GM21423 (cell line): ENCODE data around the gene PNPT1.

Experiments
- ATAC-seq: cut with Tn5 transposase; IDR thresholded peaks from one replicate; pipeline ENCODE4 v1.9.1; 2021; ENCODE audit warnings: mild to moderate bottlenecking, moderate library complexity; ENCODE audit not compliant: unreplicated experiment

PNPT1 gene

GRCh38 chr2:55672630-55673029 lies 21.0 kb downstream of the PNPT1 start:
- no peak for ATAC-seq

GRCh38 chr2:55668956-55669355 lies 24.7 kb downstream of the PNPT1 start:
- no peak for ATAC-seq

GRCh38 chr2:55653255-55653654 lies 40.4 kb downstream of the PNPT1 start:
- no peak for ATAC-seq

GRCh38 chr2:55649211-55649610 lies 44.4 kb downstream of the PNPT1 start:
- ATAC-seq: no peak

- no peak for ATAC-seq
Observed at GRCh38 chr2:55636831-55637230, 56.8 kb downstream of the PNPT1 start.

- no peak for ATAC-seq
Observed at GRCh38 chr2:55628931-55629330, 64.7 kb downstream of the PNPT1 start.

- ATAC-seq: no peak
Observed at GRCh38 chr2:55627915-55628314, 65.7 kb downstream of the PNPT1 start.

GRCh38 chr2:55621802-55622201 lies 71.8 kb downstream of the PNPT1 start:
- ATAC-seq: no peak

- no peak for ATAC-seq
Observed at GRCh38 chr2:55620123-55620779, 73.4 kb downstream of the PNPT1 start.

GRCh38 chr2:55618275-55619055 lies 75.2 kb downstream of the PNPT1 start:
- ATAC-seq: peak; percentile 35

- no peak for ATAC-seq
Observed at GRCh38 chr2:55618025-55618274, 75.7 kb downstream of the PNPT1 start.

GRCh38 chr2:55617175-55618024 lies 76.2 kb downstream of the PNPT1 start, which contains the start of gene PPP4R3B:
TSS of gene PPP4R3B (minus strand) at chr2:55617622. CDS start at chr2:55617285, 337 bp downstream.
- peak; percentile 81 for ATAC-seq

- peak; percentile 3 for ATAC-seq
Observed at GRCh38 chr2:55616551-55617174, 77.0 kb downstream of the PNPT1 start.

- no peak for ATAC-seq
Observed at GRCh38 chr2:55611997-55612396, 81.6 kb downstream of the PNPT1 start.

- ATAC-seq: no peak
Observed at GRCh38 chr2:55610954-55611743, 82.5 kb downstream of the PNPT1 start.

GRCh38 chr2:55609938-55610578 lies 83.6 kb downstream of the PNPT1 start:
- ATAC-seq: no peak

- ATAC-seq: no peak
Observed at GRCh38 chr2:55609193-55609794, 84.3 kb downstream of the PNPT1 start.

GRCh38 chr2:55607717-55608116 lies 85.9 kb downstream of the PNPT1 start:
- no peak for ATAC-seq

GRCh38 chr2:55604027-55604565 lies 89.5 kb downstream of the PNPT1 start:
- ATAC-seq: no peak
